IPS DF 19.7 (cell line): ENCODE results near the gene DMXL2.
"Not testable (repeated sequence)": the region's sequence is repeated elsewhere in the genome, so short reads cannot be mapped to it uniquely, and the experiment has no call there.

Experiments
- DNase-seq: peaks from one replicate; pipeline ENCODE4 v3.0.0-alpha.2; 2013; ENCODE audit warnings: low read depth, low spot score

The DMXL2 gene

GRCh38 chr15:51622604-51623370 lies at the start of gene DMXL2:
Gene DMXL2 (minus strand): TSS chr15:51622771. CDS start chr15:51622545, 226 bp downstream.
- DNase-seq: peak; percentile 47

DNA sequence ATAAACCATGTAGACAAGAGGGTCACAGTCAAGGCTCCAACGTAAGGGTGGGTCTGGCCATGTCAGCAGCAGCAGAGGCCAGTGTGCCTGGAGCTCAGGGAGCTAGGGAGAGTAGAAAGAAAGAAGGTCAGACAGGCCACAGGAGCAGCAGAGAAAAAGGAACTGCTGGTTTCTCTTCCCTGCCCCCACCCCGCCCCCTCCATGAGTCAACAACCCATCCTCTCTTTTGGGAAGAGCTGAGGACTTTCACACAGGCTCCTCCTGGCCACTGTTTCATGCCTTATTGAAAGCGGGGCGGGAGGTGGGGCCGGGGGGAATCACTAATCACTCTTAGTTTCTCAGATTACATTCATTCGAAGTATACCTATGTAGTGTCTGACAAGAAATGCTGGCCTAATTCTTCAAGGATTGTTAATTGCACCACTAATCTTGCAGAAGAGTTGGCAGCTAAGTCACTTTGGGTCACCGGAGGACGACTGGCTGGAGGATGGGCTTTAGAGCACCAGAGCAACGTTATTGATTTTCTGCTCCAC lies 49.6 kb upstream of the DMXL2 start:
- DNase-seq: no peak

GRCh38 chr15:51669381-51669780 lies 46.8 kb upstream of the DMXL2 start:
- no peak for DNase-seq

DNA sequence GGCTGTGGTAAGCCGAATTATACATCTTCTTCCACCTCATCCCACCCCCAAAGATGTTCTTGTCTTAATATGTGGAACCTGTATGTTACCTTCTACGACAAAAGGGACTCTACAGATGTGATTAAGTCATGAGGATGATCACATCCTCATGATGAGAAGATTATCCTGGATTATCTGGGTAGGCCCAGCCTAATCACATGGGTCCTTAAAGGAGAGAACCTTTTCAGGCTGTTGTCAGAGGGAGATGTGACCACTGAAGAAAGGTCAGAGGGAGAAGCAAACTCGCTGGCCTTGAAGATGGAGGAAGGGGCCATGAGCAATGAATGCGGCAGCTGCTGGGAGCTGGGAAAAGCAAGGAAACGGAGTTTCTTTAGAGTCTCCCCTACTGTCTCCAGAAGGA lies 45.9 kb upstream of the DMXL2 start:
- no peak for DNase-seq

GRCh38 chr15:51667478-51667877 lies 44.9 kb upstream of the DMXL2 start:
- no peak for DNase-seq

GRCh38 chr15:51661072-51661471 lies 38.5 kb upstream of the DMXL2 start:
- no peak for DNase-seq

DNA sequence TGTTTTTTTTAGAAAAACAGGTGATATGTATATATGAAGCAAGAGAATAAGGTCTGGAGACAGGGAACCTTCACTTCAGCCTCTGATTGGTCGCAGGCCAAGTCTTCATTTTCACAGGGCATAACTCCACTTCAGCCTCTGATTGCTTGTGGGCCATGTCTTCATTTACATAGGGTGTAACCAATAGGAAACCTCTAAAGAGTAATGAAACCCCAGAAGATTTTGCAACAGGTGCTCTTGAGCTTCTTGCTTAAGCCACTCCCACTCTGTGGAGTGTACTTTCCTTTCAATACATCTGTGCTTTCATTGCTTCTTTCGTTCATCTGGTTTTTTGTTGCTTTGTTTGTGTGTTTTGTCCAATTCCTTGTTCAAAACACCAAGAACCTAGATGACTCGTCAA lies 36.1 kb upstream of the DMXL2 start:
- no peak for DNase-seq

DNA sequence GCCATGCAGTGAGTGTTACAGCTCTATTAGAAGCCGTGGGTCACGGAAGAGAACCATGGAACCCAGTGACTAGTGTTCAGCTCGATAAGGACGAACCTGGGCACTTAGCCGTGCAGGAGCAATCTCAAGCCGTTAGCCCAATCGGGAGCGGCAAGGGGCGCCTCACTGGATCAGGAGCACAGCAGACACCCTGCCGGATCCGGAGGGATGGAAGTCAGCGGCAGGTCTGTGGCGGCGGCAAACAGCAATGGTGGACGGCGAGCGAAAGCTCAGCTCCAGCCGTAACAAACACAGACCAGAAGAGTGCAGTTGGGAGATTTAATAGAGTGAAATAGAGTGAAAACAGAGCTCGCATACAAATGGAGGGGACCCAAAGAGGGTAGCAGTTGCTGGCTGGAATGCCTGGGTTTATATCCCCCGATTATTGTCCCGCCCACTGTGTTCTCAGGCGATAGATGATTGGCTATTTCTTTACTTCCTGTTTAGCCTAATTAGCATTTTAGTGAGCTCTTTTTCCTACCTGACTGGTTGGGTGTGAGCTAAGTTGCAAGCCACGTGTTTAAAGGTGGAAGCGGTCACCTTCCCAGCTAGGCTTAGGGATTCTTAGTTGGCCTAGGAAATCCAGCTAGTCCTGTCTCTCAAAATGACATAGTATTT lies 33.0 kb upstream of the DMXL2 start:
- DNase-seq: not testable (repeated sequence)

DNA sequence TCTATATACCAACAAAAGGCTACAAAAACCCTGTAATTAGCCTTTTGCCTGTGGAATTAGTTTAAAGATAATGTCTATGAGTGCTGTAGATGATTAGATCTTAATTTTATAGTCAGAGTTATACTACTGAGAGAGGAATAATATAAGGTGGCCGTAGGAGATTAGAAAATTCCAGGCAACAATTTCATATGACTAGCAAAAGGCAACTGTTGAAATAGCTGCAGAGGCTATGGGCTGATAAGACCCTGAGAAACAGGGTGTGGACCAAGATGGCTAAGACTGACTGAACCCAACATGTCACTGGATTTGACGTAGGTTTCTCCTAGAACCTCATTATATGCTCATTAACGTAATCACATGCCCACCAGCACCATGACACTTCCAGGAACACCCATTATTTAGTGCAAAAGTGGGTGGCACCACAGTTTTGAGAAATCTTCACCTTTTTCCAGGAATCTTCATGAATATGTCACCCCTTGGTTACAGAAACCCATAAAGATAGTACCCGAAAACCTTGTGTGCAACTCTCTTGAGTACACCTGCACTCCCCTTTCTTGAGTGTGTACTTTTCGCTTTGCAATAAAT lies 29.6 kb upstream of the DMXL2 start:
- no peak for DNase-seq

- DNase-seq: peak; percentile 40
These were observed 27.3 kb upstream of the DMXL2 start for GRCh38 chr15:51649659-51650521.

DNA sequence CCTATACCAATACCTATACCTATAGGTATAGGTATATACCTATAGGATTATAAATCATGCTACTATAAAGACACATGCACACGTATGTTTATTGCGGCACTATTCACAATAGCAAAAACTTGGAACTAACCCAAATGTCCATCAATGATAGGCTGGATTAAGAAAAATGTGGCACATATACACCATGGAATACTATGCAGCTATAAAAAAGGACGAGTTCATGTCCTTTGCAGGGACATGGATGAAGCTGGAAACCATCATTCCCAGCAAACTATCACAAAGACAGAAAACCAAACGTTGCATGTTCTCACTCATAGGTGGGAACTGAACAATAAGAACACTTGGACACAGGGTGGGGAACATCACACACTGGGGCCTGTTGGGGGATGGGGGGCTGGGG lies 26.1 kb upstream of the DMXL2 start:
- DNase-seq: not testable (repeated sequence)

DNA sequence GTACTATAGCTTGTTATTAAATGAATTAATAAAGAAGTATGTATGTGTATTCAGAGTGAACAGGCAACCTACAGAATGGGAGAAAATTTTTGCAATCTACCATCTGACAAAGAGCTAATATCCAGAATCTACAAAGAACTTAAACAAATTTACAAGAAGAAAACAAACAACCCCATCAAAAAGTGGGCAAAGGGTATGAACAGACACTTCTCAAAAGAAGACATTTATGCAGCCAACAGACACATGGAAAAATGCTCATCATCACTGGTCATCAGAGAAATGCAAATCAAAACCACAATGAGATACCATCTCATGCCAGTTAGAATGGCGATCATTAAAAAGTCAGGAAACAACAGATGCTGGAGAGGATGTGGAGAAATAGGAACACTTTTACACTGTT lies 25.5 kb upstream of the DMXL2 start:
- not testable (repeated sequence) for DNase-seq

DNA sequence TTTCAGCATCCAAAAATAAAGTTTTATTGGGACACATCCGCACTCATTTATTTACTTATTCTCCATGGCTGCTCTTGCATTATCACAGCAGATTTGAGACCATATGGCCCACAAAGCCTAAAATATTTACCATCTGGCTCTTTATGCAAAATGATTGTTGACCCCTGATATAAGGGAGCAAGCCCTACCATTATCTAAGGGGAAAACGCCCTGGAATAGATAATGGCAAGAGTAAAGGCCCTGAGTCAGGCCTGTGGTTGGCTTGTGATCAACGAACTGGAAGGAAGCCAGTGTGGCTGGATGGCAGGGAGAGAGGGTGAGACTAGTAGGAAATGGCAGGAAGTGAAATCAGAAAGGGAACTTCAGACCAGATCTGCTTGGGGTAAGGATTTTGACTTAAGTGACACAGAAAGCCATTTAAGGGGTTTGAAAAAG lies 24.6 kb upstream of the DMXL2 start:
- no peak for DNase-seq

DNA sequence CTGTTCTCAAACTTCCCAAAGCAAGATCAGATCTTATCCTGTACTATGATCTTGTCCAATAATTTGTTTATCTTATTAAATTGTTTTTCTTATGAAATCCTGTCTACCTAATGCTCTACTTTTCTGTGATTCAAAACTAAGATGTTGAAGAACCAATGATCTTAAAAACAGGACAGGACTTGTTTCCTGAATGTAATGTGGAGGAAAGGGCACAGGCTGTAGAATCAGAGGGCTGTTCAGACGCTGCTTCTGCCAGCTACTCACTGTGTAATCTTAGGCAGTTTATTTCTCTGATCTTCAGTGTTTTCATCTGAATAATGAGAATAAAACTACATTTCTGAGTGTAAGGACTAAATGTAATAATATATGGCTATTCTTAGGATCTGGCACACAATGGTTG lies 20.1 kb upstream of the DMXL2 start:
- DNase-seq: no peak

DNA sequence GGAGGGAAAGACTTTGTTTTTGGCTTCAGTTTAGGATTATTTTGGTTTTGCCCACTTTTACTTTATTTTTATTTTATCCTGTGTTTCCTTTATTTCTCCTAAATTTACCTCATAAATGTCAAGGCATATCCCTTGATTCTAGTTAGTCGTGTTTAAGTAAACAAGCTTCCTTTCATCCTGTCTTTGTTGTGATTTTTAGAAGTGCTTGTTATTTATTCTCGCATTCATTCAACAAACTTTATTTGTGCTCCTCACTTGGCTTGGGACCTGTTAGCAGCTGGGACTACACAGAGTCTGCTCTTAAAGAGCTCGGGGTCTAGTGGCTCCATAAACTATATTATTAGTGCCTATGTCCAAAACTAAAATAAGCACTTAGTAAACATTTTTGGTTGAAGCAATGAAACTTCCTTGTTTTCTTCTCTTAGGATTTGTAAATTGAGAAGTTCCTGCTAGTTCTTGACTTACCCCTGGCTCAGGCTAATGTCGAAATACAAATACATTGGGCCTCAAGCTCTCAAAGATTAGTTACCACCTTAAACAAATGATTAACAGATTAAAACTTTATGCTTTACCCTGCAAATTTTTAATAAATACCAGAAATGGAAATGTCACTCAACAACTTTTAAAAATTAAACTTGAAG lies 19.0 kb upstream of the DMXL2 start:
- no peak for DNase-seq

- no peak for DNase-seq
These were observed 12.1 kb upstream of the DMXL2 start for GRCh38 chr15:51634591-51635198.

DNA sequence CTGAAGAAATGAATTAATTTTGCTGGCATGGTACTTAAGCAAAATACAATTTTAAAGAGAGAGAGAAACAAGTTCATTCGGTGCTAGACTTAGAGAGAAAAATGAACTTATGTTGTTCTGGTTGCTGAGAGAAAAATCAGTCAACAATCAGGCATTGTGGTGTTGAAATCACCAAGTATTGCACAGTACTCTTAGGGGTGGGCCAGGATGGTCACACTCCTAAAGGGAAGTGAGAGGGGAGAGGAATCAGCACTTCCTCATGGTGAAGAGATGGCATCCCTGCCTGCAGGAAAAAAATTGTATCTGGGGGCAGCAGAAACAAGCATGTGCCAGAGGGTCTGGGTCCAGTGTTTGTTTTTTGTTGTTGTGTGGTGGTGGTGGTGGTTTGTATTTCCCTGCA lies 7.0 kb upstream of the DMXL2 start:
- DNase-seq: no peak

- no peak for DNase-seq
These were observed 2.7 kb upstream of the DMXL2 start for GRCh38 chr15:51625236-51625635.

DNA sequence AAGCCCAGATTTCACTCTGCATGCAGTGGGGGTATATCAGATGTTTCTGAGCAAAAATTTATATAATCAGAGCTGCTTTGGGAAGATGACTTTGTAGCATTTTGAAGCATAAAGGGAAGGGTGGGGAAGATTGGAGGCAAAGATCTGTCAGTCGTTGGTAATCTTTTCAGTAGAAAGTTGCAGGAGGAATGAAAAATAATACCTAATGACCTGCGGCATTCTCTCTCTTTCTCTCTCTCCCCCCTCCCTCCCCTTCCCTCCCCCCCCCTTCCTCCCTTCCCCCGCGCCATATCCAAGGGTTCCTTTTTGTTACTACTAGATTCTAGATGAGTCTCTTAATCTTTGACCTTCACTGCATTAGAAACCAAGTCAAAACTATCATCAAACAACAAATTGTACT lies 1.5 kb upstream of the DMXL2 start:
- no peak for DNase-seq

GRCh38 chr15:51623386-51623938 lies 891 bp upstream of the DMXL2 start:
- DNase-seq: no peak
